DMS153 (cell line): ENCODE results near the gene LHB.
"Not testable (repeated sequence)": the region's sequence is repeated elsewhere in the genome, so short reads cannot be mapped to it uniquely, and the experiment has no call there.

Experiments used
- DNase-seq: peaks from one replicate; lab custom pipeline; 2025; lab: John Stamatoyannopoulos, UW

Gene LHB

GRCh38 chr19:49038111-49038510 lies 21.2 kb upstream of the LHB start:
- DNase-seq, result not testable (repeated sequence)

GRCh38 chr19:49036815-49037214 lies 19.9 kb upstream of the LHB start, which contains the start of gene CGB1:
CGB1 (minus strand) TSS chr19:49036895; CDS start chr19:49036711, 184 bp downstream.
- not testable (repeated sequence) for DNase-seq

GRCh38 chr19:49031642-49032301 lies 14.9 kb upstream of the LHB start, which contains the start of gene CGB2:
CGB2 (plus strand) TSS chr19:49031890; CDS start chr19:49032096, 206 bp downstream.
- DNase-seq, result not testable (repeated sequence)

GRCh38 chr19:49030323-49030722 lies 13.4 kb upstream of the LHB start:
- not testable (repeated sequence) for DNase-seq

- not testable (repeated sequence) for DNase-seq
Observed at GRCh38 chr19:49029749-49030148, 12.9 kb upstream of the LHB start.

- not testable (repeated sequence) for DNase-seq
Observed at GRCh38 chr19:49028686-49029085, 11.8 kb upstream of the LHB start.

- DNase-seq, result not testable (repeated sequence)
Observed at GRCh38 chr19:49025599-49025998, 8.7 kb upstream of the LHB start.

GRCh38 chr19:49025088-49025487 lies 8.2 kb upstream of the LHB start:
- DNase-seq, result not testable (repeated sequence)

- DNase-seq, result not testable (repeated sequence)
Observed at GRCh38 chr19:49024233-49024632, 7.3 kb upstream of the LHB start, which contains the start of gene CGB3. CGB3 (minus strand) TSS chr19:49024333; CDS start chr19:49023971, 362 bp downstream.

- DNase-seq, result no peak
Observed at GRCh38 chr19:49022116-49022515, 5.2 kb upstream of the LHB start.

- DNase-seq, result no peak
Observed at GRCh38 chr19:49020931-49021895, 4.3 kb upstream of the LHB start.

GRCh38 chr19:49020342-49020741 lies 3.5 kb upstream of the LHB start:
- no peak for DNase-seq

GRCh38 chr19:49019242-49019932 lies 2.5 kb upstream of the LHB start:
- DNase-seq, result peak; percentile 51

- not testable (repeated sequence) for DNase-seq
Observed at GRCh38 chr19:49018388-49019241, 1.7 kb upstream of the LHB start.

GRCh38 chr19:49017666-49018351 lies 918 bp upstream of the LHB start:
- no peak for DNase-seq

GRCh38 chr19:49016067-49016839 lies 638 bp downstream of the LHB start:
- DNase-seq, result no peak

- DNase-seq, result no peak
Observed at GRCh38 chr19:49014870-49015255, 2.0 kb downstream of the LHB start.

GRCh38 chr19:49014123-49014869 lies 2.6 kb downstream of the LHB start:
- DNase-seq, result no peak

GRCh38 chr19:49011194-49011593 lies 5.7 kb downstream of the LHB start:
- DNase-seq, result no peak
